T-cell (primary cell): ENCODE results near the gene CYFIP1. TPM values are rescaled to one million over a fixed set of nuclear protein-coding genes. Genes with fewer than 3 reads are reported as not detected.

Experiments
- ATAC-seq, 4 experiments: fragments of 200-7000 bp in 3 of 4; fragments of 150-1000 bp in 1 of 4; cut with Tn5 transposase; replicated peaks in 1 of 4; 1 replicate in 3 of 4; 2 replicates in 1 of 4; pipeline ENCODE4 v1.10.0; 2021; ENCODE audit warnings: moderate library complexity in 3 of 4, mild to moderate bottlenecking in 2 of 4, moderate number of reproducible peaks in 1 of 4
- CTCF ChIA-PET, 2 donors: fragments of 300-600 bp; sonication (Branson Sonifier 250); formaldehyde crosslinking; loops; one replicate each; lab custom pipeline; 2022; ENCODE audit warnings: antibody characterized with exemption in 2 of 2; lab: Charles Lee
- POLR2A ChIA-PET, 2 donors: fragments of 300-600 bp; sonication (Branson Sonifier 250); formaldehyde crosslinking; loops; one replicate each; lab custom pipeline; 2022; ENCODE audit warnings: antibody characterized with exemption in 2 of 2; lab: Charles Lee
- DNase-seq, 35 experiments: peaks; one replicate each; pipeline versions ENCODE4 v3.0.0 to v3.0.0-alpha.2; 2013 to 2023
- H3K27ac ChIP-seq: one replicate; pipeline ENCODE4 v1.5.1; 2013; ENCODE audit warnings: low read length
- H3K27me3 ChIP-seq, 2 experiments: replicated peaks in 1 of 2; 1 replicate in 1 of 2; 2 replicates in 1 of 2; pipeline versions ENCODE4 v1.6.1 to v1.7.0; 2013; ENCODE audit warnings: low read length in 1 of 2, mixed read lengths in 1 of 2; ENCODE audit not compliant: control insufficient read depth in 2 of 2, insufficient read depth in 2 of 2; ENCODE audit errors: extremely low read depth in 1 of 2
- H3K36me3 ChIP-seq, 2 donors: 1 replicate in 1 of 2; 2 replicates in 1 of 2; pipeline versions ENCODE4 v1.6.1 to v1.7.0; 2013; ENCODE audit warnings: low read length in 1 of 2; ENCODE audit not compliant: control insufficient read depth in 2 of 2, insufficient read depth in 1 of 2; ENCODE audit errors: extremely low read depth in 1 of 2
- H3K4me1 ChIP-seq, 2 experiments: 1 replicate in 1 of 2; 2 replicates in 1 of 2; pipeline versions ENCODE4 v1.6.1 to v1.7.0; 2013; ENCODE audit warnings: low read length in 2 of 2, mixed read lengths in 1 of 2; ENCODE audit not compliant: insufficient read depth in 2 of 2, control insufficient read depth in 1 of 2; ENCODE audit errors: extremely low read depth in 1 of 2
- H3K4me3 ChIP-seq, 2 donors: 1 replicate in 1 of 2; 2 replicates in 1 of 2; pipeline versions ENCODE4 v1.5.1 to v1.7.0; 2013; ENCODE audit warnings: mild to moderate bottlenecking in 2 of 2, low read length in 1 of 2, moderate library complexity in 1 of 2; ENCODE audit not compliant: control insufficient read depth in 1 of 2; ENCODE audit errors: extremely low read depth in 1 of 2
- H3K9me3 ChIP-seq: 2 replicates; pipeline ENCODE4 v1.7.0; 2013
- H3K27ac Mint-ChIP-seq, 2 donors: one replicate each; pipeline ENCODE4 v1.8.0; 2020 to 2021; ENCODE audit warnings: mild to moderate bottlenecking in 2 of 2, mixed read lengths in 2 of 2
- H3K27me3 Mint-ChIP-seq, 2 donors: one replicate each; pipeline ENCODE4 v1.8.0; 2021 to 2022; ENCODE audit warnings: mixed read lengths in 2 of 2
- H3K36me3 Mint-ChIP-seq: one replicate; pipeline ENCODE4 v1.8.0; 2021; ENCODE audit warnings: mixed read lengths
- H3K4me1 Mint-ChIP-seq, 3 donors: one replicate each; pipeline ENCODE4 v1.8.0; 2020 to 2022; ENCODE audit warnings: mixed read lengths in 3 of 3, mild to moderate bottlenecking in 1 of 3
- H3K4me3 Mint-ChIP-seq, 3 donors: one replicate each; pipeline ENCODE4 v1.8.0; 2020 to 2022; ENCODE audit warnings: mild to moderate bottlenecking in 3 of 3, mixed read lengths in 3 of 3, moderate library complexity in 3 of 3
- H3K9me3 Mint-ChIP-seq, 3 donors: one replicate each; pipeline ENCODE4 v1.8.0; 2020 to 2022; ENCODE audit warnings: mixed read lengths in 3 of 3
- WGBS: methylation state at CpG from one replicate; pipeline ENCODE4 v1.1.5; 2013; ENCODE audit warnings: missing lambda C conversion rate; ENCODE audit not compliant: insufficient coverage; 5-methylcytosine and 5-hydroxymethylcytosine counted together
- total RNA-seq, 35 experiments: library from RNA in 6 of 35; stranded (reverse) in 6 of 35; fragments of 120-200 nt in 1 of 35; gene quantifications; one replicate each; pipeline versions ENCODE4 v1.2.1 to v1.2.4 and lab custom pipeline; 2013 to 2026

The CYFIP1 gene
- total RNA-seq, 5 donors from 2014 or later (not counting 1 experiment from before 2014, with no cell fraction given), result 3.8 to 10.2 (median 7.9) TPM

DNA sequence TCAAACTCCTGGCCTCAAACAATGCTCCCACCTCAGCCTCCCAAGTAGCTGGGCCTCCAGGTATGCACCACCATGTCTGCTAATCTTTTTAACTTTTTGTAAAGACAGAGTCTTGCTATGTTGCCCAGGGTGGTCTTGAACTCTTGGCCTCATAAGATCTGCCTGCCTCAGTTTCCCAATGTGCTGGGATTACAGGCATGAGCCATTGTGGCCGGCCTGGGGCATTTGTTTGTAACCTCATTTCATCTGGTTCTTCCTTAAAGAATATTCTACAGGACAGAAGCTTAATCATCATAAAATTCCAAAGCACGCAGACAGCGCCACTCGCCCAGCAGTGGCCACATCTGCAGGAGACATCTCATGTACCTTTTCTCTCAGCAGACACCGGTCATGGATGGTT is 23.6 kb upstream of the CYFIP1 start:
- Mint-ChIP-seq H3K4me3 (no peak overlapping the region), H3K27me3 (no peaks in the 10 kb centered on the region), H3K4me1 (no peaks in the 10 kb centered on the region), H3K27ac (no peak overlapping the region), H3K36me3 (peaks cover 55% of the 10 kb centered on the region), H3K9me3 (no peaks in the 10 kb centered on the region)
- H3K4me1 ChIP-seq, result no peaks in the 10 kb centered on the region
- H3K36me3 ChIP-seq, result peaks cover 2 to 64% of the 10 kb centered on the region in 2 donors
- H3K4me3 ChIP-seq, result no peak overlapping the region
- ChIA-PET CTCF (no interaction called here), POLR2A (no interaction called here)
- H3K27ac ChIP-seq, result no peak overlapping the region
- H3K9me3 ChIP-seq, result no peaks in the 10 kb centered on the region
- DNase-seq (no peak), ATAC-seq (no peak)
- no peaks in the 10 kb centered on the region for H3K27me3 ChIP-seq
- 100% methylated on average over 1 of the region's 5 CpGs for WGBS

DNA sequence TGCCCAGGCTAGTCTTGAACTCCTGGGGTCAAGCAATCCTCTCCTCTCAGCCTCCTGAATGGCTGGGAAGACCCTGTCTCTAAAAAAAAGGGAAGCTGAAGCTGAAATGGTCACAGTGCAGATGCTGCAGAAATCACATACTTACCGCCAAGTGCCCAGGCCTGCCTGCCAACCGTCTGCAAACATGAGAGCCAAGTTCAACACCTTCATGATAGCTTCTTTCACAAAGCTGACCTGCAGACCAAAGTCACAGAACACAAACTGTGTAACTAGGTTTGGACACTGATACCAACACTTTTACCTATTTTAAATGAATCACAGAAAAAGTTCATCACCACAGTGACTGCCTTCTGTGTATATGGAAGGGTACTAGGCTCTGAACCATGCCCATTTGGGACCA is 22.8 kb upstream of the CYFIP1 start:
- no peaks in the 10 kb centered on the region for H3K27me3 ChIP-seq
- no peaks in the 10 kb centered on the region for H3K4me1 ChIP-seq
- ATAC-seq (no peak), DNase-seq (no peak)
- H3K27ac Mint-ChIP-seq, result no peak overlapping the region
- no peaks in the 10 kb centered on the region for H3K4me1 Mint-ChIP-seq
- CTCF ChIA-PET, result no interaction called here
- H3K36me3 Mint-ChIP-seq, result peaks cover 52% of the 10 kb centered on the region
- H3K9me3 ChIP-seq, result no peaks in the 10 kb centered on the region
- WGBS, result 100% methylated on average over 2 of the region's 2 CpGs
- no peaks in the 10 kb centered on the region for H3K27me3 Mint-ChIP-seq
- POLR2A ChIA-PET, result no interaction called here
- peaks cover 5 to 56% of the 10 kb centered on the region in 2 donors for H3K36me3 ChIP-seq
- no peak overlapping the region for H3K4me3 ChIP-seq
- no peak overlapping the region for H3K4me3 Mint-ChIP-seq
- H3K9me3 Mint-ChIP-seq, result no peaks in the 10 kb centered on the region
- no peak overlapping the region for H3K27ac ChIP-seq

DNA sequence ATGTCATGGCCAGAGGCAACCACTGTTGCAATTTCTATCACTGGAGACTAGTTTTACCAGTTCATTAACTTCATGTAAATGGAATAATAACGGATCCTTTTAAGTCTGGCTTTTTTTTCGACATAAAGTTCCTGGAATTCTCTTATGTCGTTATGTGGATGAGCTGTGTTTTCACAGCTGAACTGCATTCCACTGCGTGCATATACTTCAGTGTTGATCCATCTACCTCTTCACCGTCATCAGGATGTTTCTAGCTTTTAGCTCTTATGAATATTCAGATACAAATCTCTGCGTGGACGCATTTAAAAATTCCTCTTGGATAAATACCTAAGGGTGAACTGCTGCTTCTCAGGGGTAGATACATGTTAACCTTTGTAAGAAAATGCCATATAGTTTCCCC is 15.6 kb upstream of the CYFIP1 start:
- WGBS, result no CpG with 5 or more reads among the region's 7 CpGs
- no peaks in the 10 kb centered on the region for H3K9me3 Mint-ChIP-seq
- Histone ChIP-seq H3K4me3 (no peak overlapping the region), H3K9me3 (no peaks in the 10 kb centered on the region), H3K4me1 (no peaks in the 10 kb centered on the region), H3K27ac (no peak overlapping the region), H3K27me3 (no peaks in the 10 kb centered on the region), H3K36me3 (peaks cover 19 to 21% of the 10 kb centered on the region in 2 donors)
- H3K4me1 Mint-ChIP-seq, result no peaks in the 10 kb centered on the region
- ATAC-seq, result no peak
- no peak for DNase-seq
- H3K4me3 Mint-ChIP-seq, result no peak overlapping the region
- peaks cover 37% of the 10 kb centered on the region for H3K36me3 Mint-ChIP-seq
- no peak overlapping the region for H3K27ac Mint-ChIP-seq
- ChIA-PET POLR2A (no interaction called here), CTCF (no interaction called here)
- H3K27me3 Mint-ChIP-seq, result no peaks in the 10 kb centered on the region

DNA sequence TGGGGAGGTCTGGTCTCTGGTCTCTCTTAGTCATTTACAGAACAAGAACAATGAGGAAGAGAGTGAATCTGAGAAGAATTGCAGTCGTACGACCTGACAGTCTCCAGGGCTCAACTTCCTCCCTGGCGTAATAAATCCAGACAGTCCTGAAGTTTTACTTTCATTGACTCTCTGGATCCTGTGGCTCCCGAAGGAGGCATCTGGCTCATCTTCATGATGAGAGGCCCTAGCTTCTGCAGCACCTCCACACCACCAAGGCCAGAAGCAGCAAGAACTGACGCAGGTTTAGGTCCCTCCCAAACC is 11.8 kb upstream of the CYFIP1 start:
- Histone ChIP-seq H3K27ac (no peak overlapping the region), H3K36me3 (peaks cover 12 to 14% of the 10 kb centered on the region in 2 donors), H3K4me3 (no peak overlapping the region), H3K27me3 (no peaks in the 10 kb centered on the region), H3K4me1 (no peaks in the 10 kb centered on the region), H3K9me3 (no peaks in the 10 kb centered on the region)
- ATAC-seq (no peak), DNase-seq (no peak)
- 87% methylated on average over 4 of the region's 5 CpGs for WGBS
- no peak overlapping the region for H3K27ac Mint-ChIP-seq
- no peaks in the 10 kb centered on the region for H3K4me1 Mint-ChIP-seq
- no peak overlapping the region for H3K4me3 Mint-ChIP-seq
- H3K27me3 Mint-ChIP-seq, result no peaks in the 10 kb centered on the region
- no peaks in the 10 kb centered on the region for H3K9me3 Mint-ChIP-seq
- H3K36me3 Mint-ChIP-seq, result peaks cover 24% of the 10 kb centered on the region
- POLR2A ChIA-PET, result no interaction called here
- CTCF ChIA-PET, result no interaction called here

DNA sequence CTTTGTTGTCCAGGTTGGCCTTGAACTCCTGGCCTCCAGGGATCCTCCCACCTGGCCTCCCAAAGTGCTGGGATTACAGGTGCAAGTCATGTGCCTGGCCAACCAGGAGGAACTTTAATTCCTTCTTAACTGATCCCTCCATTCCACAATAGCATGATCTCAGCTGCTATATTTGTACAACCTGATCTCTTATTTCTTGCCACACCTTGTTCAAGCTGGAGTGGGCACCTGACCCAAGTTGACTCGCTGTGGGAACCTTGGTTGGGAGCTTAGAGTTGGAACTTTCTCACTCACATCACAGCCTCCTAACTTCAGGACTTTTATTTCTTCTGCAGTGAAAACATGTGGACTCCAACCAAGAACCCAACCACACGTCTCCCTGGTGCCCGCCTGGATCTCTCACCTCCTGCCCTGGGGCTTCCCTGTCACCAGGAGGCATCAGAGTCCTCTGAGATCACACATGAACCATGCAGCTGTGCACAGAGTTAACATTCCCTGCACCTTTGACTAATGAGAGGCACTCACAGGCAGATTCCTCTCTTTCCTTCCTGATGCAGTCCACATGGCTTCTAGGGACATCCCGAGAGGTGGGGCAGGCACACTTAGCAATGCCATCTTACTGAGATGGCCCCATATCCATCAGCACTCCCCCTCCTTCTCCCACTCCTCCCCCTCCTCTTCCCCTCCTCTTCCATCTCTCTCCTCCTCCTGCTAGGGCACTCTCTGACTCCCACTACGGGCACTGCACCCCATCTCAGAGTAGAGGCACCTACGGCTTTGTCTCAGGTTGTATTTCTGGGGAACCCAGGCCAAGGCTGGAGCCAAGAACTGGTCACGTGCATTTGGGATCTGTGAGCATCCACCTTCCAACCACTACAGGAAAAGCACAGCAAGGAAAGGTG is 9.7 kb upstream of the CYFIP1 start:
- Histone ChIP-seq H3K27me3 (no peaks in the 10 kb centered on the region), H3K36me3 (peaks cover 7 to 11% of the 10 kb centered on the region in 2 donors), H3K9me3 (no peaks in the 10 kb centered on the region), H3K27ac (no peak overlapping the region), H3K4me1 (no peaks in the 10 kb centered on the region), H3K4me3 (no peak overlapping the region)
- no peaks in the 10 kb centered on the region for H3K9me3 Mint-ChIP-seq
- 87% methylated on average over 5 of the region's 7 CpGs for WGBS
- H3K4me3 Mint-ChIP-seq, result no peak overlapping the region
- no peaks in the 10 kb centered on the region for H3K27me3 Mint-ChIP-seq
- peaks cover 17% of the 10 kb centered on the region for H3K36me3 Mint-ChIP-seq
- CTCF ChIA-PET, result no interaction called here
- DNase-seq (no peak), ATAC-seq (no peak)
- H3K27ac Mint-ChIP-seq, result no peak overlapping the region
- H3K4me1 Mint-ChIP-seq, result no peaks in the 10 kb centered on the region
- POLR2A ChIA-PET, result no interaction called here

DNA sequence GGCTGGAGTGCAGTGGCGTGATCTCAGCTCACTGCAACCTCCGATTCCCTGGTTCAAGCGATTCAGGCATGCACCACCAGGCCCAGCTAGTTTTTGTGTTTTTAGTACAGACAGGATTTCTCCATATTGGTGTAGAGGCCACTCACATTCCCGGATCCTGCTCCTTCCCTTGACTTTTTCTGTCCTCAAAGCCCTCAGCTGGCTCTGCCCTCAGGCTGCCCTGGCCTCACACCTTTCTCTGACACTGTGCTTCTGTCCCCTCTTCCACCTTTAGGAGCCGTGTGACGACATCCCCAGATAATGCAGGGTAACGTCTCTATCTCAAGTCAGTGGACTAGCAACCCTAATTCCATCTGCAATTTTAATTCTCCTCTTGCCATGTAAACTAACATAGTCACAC is 8.6 kb upstream of the CYFIP1 start:
- Mint-ChIP-seq H3K4me1 (no peaks in the 10 kb centered on the region), H3K9me3 (no peaks in the 10 kb centered on the region), H3K27me3 (no peaks in the 10 kb centered on the region), H3K36me3 (peaks cover 7% of the 10 kb centered on the region), H3K27ac (no peak overlapping the region), H3K4me3 (no peak overlapping the region)
- ATAC-seq (no peak), DNase-seq (no peak)
- no peak overlapping the region for H3K27ac ChIP-seq
- no peaks in the 10 kb centered on the region for H3K9me3 ChIP-seq
- H3K4me3 ChIP-seq, result no peak overlapping the region
- 98% methylated on average over 5 of the region's 7 CpGs for WGBS
- H3K27me3 ChIP-seq, result no peaks in the 10 kb centered on the region
- H3K36me3 ChIP-seq, result peaks cover under 1 to 5% of the 10 kb centered on the region in 2 donors
- POLR2A ChIA-PET, result no interaction called here
- CTCF ChIA-PET, result no interaction called here
- no peaks in the 10 kb centered on the region for H3K4me1 ChIP-seq
